Bronchial epithelial cell (primary cell): ENCODE measurements around the gene MTX1. TPM values are rescaled to one million over a fixed set of nuclear protein-coding genes. Genes with fewer than 3 reads are reported as not detected.
"Not testable (repeated sequence)": the region's sequence is repeated elsewhere in the genome, so short reads cannot be mapped to it uniquely, and the experiment has no call there.

Experiments
- DNase-seq: peaks from one replicate; pipeline ENCODE4 v3.0.0-alpha.2; 2010; ENCODE audit warnings: low read depth
- FAIRE-seq: peaks from 2 replicates; lab custom pipeline; 2011; peaks lifted over from hg19 to GRCh38; lab: Jason Lieb, UNC
- H3K27me3 ChIP-seq: 2 replicates; pipeline ENCODE4 v1.5.1; 2011; ENCODE audit warnings: low read length; ENCODE audit not compliant: control insufficient read depth, insufficient read depth
- H3K36me3 ChIP-seq: 2 replicates; pipeline ENCODE4 v1.5.1; 2011; ENCODE audit warnings: low read length; ENCODE audit not compliant: control insufficient read depth, insufficient read depth
- H3K4me3 ChIP-seq: 2 replicates; pipeline ENCODE4 v1.5.1; 2011; ENCODE audit warnings: mild to moderate bottlenecking, low read depth, low read length, control low read depth
- CTCF ChIP-seq: IDR thresholded peaks from 2 replicates; pipeline ENCODE4 v1.5.1; 2011; ENCODE audit warnings: mild to moderate bottlenecking, moderate library complexity, low read length, control low read depth, inconsistent platforms; ENCODE audit not compliant: insufficient read depth, severe bottlenecking
- total RNA-seq: library from RNA; depleted of rRNA; stranded (reverse); fragments of >200 nt; gene quantifications from 2 replicates; pipeline ENCODE4 v1.2.1, GENCODE V29; 2014

Gene MTX1
- total RNA-seq, 1 donor from 2014 or later: 48.4 TPM

- DNase-seq: no peak
- Histone ChIP-seq H3K4me3 (no peak overlapping the region), H3K27me3 (no peaks in the 10 kb centered on the region), H3K36me3 (no peaks in the 10 kb centered on the region)
- FAIRE-seq: no peak
- no peak for TF ChIP-seq CTCF
Measured at GRCh38 chr1:155223047-155223446, 14.6 kb downstream of the MTX1 start.

DNA sequence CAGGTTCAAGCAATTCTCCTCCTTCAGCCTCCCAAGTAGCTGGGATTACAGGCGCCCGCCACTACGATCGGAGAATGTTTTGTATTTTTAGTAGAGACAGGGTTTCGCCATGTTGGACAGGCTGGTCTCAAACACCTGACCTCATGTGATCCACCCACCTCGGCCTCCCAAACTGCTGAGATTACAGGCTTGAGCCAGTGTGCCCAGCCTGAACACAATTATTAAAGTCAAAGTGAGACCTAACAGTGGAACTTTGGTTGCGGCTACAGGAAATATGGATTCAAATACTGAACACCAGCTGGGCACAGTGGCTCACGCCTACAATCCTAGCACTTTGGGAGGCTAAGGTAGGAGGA lies 16.9 kb downstream of the MTX1 start:
- FAIRE-seq, H3K4me3 ChIP-seq: not testable (repeated sequence)

DNA sequence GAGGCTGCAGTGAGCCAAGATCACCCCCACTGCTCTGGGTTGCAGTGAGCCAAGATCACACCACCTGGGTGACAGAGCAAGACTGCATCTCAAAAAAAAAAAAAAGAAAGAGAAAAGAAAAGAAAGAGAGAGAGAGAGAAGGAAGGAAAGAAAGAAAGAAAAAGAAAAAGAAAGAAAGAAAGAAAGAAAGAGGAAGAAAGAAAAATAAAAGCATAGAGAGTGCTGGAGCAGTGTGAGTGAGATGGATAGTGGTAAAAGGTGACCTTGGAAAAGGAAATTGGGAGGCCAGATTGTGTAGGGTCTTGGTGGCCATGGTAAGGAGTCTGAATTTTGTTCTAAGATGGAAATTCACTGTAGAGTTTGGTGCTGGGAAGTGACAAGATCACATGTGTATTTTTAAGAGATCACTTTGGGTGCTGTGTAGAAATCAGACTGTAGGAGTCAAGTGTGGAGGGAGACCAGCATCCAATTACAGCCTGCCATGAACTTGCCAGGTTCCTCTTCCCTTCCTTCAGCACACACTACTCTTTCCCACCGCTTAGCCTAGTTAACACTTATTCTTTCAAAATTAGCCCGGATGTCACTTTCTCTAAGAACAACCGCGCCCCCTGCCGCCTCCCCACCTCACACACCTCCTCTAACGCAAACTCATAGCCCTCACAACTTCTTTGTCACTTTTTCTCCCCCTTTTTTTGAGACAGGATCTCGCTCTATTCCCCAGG lies 17.9 kb downstream of the MTX1 start:
- DNase-seq: peak; percentile 60
- Histone ChIP-seq H3K36me3 (no peaks in the 10 kb centered on the region), H3K27me3 (no peaks in the 10 kb centered on the region), H3K4me3 (peak overlapping the region; percentile 55)
- TF ChIP-seq CTCF: peak; percentile 60
- FAIRE-seq: no peak

More for the DNA sequence above, 16.9 kb downstream of the MTX1 start:
- not testable (repeated sequence) for H3K36me3 ChIP-seq, H3K27me3 ChIP-seq, DNase-seq

GRCh38 chr1:155226910-155227260 lies 18.4 kb downstream of the MTX1 start:
- no peak for TF ChIP-seq CTCF
- Histone ChIP-seq H3K4me3 (peak overlapping the region; percentile 55), H3K36me3 (no peaks in the 10 kb centered on the region), H3K27me3 (no peaks in the 10 kb centered on the region)
- FAIRE-seq (no peak), DNase-seq (no peak)

DNA sequence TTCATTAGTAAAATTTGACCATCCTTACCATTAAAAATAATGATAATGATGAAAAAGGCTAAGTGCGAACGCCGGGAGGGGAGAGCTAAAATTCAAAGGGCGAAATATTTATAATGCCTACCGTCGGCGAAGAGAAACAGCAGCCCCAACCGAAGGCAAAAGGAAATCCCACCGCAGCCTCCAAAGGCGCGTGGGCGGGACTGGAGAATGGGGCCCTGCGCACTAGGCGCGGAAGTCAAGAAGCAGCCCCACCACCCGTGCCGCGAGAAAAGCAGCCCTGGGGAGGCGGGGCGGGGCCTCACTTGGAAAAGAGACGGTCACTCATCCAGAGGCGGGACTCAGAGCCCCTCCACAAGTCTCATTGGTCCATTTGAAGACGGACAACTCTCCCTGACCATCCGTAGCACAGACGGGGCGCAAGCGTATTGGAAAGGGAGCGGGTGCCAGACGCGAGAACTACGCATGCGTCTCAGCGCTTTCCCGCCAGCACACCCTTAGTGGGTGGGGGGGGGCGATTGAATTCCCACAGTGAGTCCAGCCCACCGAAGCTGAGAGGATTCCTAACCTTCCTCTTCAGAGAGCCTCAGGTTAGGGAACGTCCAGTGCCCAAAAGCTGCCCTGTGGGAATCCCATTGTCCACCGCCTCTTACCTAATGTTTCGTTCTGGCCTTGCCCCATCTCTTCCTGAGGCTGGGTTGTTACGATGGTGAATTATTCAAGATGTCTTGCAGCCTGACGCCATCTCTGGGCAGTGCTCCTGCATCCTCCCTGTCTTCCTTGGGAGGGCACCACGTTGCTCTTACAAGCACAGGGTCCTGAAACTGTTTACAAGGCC lies 19.0 kb downstream of the MTX1 start:
- Histone ChIP-seq H3K36me3 (no peaks in the 10 kb centered on the region), H3K4me3 (peak overlapping the region; percentile 55), H3K27me3 (no peaks in the 10 kb centered on the region)
- DNase-seq: peak; percentile 95
- FAIRE-seq: no peak
- TF ChIP-seq CTCF: no peak

DNA sequence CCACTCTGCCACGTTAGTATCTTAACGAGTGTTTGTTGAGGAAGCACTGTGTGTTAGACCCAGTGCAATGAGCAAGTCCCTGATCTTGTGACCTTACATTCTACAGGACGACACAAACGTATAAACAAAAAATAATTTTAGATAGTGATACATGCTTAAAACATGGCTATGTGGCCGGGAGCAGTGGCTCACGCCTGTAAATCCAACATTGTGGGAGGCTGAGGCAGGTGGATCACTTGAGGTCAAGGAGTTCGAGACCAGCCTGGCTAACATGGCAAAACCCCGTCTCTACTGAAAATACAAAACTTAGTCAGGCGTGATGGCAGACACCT lies 19.6 kb downstream of the MTX1 start:
- FAIRE-seq (no peak), DNase-seq (no peak)
- TF ChIP-seq CTCF: no peak
- peak overlapping the region; percentile 55 for H3K4me3 ChIP-seq
- H3K36me3 ChIP-seq: no peaks in the 10 kb centered on the region
- no peaks in the 10 kb centered on the region for H3K27me3 ChIP-seq

GRCh38 chr1:155231302-155231701 lies 22.8 kb downstream of the MTX1 start:
- H3K4me3 ChIP-seq, H3K36me3 ChIP-seq, DNase-seq, H3K27me3 ChIP-seq: not testable (repeated sequence)
- FAIRE-seq: peak; percentile 13

GRCh38 chr1:155232001-155232978 lies 23.8 kb downstream of the MTX1 start:
- not testable (repeated sequence) for DNase-seq, H3K27me3 ChIP-seq, H3K36me3 ChIP-seq, H3K4me3 ChIP-seq, FAIRE-seq

- DNase-seq, H3K36me3 ChIP-seq, H3K27me3 ChIP-seq, H3K4me3 ChIP-seq, FAIRE-seq: not testable (repeated sequence)
Measured at GRCh38 chr1:155233502-155233901, 25.0 kb downstream of the MTX1 start.
